ENCODE results near the gene CNTNAP1.
"Not testable (repeated sequence)": the region's sequence is repeated elsewhere in the genome, so short reads cannot be mapped to it uniquely, and the experiment has no call there.

Gene CNTNAP1

DNA sequence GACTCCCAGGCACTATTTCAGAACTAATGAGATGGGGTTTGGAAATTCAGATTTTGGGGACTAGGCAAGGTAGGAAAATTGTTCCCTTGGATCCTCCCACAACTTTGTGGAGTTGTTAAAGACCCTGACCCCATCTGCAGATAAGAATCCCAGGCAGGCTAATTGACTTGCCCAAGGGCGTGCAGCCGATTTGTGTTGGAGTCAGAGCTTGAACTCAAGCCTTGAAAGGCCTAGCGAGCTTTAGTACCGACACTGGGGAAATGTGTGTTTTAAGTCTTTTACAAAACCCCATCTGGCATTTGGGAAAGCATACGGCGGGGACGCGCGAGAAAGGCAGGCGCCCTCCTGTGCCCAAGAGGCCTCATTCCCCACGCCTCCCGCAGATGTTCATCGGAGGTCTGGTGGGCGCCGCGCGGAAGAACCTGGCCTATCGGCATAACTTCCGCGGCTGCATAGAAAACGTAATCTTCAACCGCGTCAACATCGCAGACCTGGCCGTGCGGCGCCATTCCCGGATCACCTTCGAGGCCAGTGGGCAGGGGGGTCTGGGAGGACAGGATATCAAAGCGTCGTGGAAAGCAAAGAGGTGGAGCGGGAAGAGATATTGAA lies 4.3 kb downstream of the CNTNAP1 start:
- peak; percentile 14 to 65 for DNase-seq

DNA sequence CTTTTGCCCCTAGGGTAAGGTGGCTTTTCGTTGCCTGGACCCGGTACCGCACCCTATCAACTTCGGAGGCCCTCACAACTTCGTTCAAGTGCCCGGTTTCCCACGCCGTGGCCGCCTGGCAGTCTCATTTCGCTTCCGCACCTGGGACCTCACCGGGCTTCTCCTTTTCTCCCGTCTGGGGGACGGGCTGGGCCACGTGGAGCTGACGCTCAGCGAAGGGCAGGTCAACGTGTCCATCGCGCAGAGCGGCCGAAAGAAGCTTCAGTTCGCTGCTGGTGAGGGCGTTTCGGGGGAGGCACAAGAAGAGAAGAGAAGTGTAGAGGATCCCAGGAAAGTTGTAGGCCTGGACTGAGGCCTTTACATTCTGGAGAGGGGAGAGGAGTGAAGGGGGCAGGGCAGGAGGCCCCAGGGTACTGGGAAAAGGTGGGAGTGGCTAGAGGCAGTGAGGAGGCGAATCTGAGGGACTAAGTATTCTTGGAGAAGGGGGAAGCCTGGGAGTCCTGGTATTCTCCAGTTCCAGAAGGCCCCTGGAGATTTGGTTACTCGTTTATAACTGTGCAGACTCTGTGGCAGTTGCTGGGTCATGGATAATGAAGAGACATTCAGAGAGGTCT lies 5.5 kb downstream of the CNTNAP1 start:
- no peak for DNase-seq

DNA sequence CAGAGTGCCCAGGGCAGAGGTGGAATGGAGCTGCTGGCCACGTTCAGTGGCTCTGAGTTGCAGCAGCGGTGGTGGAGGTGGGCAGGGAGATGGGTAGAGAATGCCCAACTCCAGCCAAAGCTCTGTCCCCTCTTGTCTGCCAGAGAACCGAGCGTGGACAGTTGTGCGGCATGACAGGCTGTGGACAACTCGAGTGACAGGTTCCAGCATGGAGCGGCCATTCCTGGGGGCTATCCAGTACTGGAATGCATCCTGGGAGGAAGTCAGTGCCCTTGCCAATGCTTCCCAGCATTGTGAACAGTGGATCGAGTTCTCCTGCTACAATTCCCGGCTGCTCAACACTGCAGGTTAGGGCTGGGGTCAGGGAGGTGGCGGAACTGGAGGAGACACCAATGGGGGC lies 8.3 kb downstream of the CNTNAP1 start:
- no peak for DNase-seq

DNA sequence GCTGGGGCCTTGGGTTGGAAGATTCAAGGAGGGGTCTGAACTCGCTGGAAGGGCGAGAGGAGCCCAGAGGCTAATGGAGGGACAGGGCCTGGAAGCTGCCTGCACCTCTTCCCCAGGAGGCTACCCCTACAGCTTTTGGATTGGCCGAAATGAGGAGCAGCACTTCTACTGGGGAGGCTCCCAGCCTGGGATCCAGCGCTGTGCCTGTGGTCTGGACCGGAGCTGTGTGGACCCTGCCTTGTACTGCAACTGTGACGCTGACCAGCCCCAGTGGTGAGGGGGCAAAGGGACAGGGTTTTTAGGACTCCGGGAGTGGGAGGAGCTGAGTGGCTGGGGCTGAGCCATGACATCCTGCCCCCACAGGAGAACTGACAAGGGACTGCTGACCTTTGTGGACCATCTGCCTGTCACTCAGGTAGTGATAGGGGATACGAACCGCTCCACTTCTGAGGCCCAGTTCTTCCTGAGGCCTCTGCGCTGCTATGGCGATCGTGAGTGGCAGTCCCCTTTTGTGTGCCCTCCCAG lies 8.8 kb downstream of the CNTNAP1 start:
- DNase-seq = no peak

DNA sequence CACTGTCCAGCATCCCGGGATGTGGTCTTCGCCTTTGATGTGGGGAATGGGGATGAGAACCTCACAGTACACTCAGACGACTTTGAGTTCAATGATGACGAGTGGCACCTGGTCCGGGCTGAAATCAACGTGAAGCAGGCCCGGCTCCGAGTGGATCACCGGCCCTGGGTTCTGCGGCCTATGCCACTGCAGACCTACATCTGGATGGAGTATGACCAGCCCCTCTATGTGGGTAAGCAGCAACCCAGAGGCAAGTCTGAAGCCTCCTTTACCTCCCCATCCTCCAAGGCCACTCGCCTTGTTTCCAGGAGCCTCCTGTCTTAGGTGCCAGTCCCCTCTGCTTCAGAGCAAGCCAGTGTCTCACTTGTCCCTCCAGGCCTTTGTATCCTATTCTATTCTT lies 10.2 kb downstream of the CNTNAP1 start:
- DNase-seq = no peak

DNA sequence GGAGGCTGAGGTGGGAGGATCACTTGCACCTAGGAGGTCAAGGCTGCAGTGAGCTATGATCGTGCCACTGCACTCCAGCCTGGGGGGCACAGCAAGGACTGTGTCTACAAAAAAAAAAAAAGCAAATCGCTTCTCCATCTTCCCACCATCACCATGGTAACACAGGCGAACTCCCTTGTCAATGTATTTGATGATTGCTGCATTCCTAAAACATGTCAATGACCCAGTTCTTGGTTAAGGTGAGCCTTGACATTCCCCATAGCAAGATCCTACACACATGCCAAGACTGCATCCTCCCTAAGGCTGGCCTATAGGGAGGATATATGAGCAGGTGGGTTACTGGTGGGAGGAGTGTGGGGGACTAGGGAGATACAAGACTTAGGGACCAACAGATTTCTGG lies 12.2 kb downstream of the CNTNAP1 start:
- DNase-seq = no peak

DNA sequence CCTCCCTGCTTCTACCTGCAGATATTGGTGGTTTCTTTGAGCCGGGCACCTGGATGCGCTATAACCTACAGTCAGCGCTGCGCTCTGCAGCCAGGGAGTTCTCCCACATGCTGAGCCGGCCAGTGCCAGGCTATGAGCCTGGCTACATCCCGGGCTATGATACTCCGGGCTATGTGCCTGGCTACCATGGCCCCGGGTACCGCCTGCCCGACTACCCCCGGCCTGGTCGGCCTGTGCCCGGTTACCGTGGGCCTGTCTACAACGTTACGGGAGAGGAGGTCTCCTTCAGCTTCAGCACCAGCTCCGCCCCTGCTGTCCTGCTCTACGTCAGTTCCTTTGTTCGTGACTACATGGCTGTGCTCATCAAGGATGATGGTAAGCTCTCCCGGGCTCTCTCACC lies 13.2 kb downstream of the CNTNAP1 start:
- DNase-seq = no peak

DNA sequence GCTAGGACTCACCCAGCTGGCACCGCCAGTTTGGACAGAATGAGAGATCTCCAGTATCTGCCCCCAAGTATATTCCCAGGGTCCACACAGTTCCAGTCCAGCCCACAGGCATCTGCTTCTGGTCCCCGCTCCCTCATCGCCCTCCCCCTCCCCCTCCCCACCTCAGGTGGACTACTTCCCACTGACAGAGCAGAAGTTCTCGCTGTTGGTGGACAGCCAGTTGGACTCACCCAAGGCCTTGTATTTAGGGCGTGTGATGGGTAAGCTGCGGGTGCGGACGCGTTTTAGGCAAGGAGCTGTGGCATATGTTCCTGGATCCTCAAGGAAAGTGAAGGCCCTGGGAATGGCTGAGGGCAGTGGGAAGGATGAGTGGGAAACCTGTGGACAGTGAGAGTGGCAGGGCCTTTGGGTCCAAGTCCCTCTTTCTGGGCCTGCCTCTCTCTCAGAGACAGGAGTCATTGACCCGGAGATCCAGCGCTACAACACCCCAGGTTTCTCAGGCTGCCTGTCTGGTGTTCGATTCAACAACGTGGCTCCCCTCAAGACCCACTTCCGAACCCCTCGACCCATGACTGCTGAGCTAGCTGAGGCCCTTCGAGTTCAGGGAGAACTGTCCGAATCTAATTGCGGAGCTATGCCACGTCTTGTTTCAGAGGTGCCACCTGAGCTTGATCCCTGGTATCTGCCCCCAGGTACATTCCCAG lies 14.9 kb downstream of the CNTNAP1 start:
- no peak for DNase-seq

DNA sequence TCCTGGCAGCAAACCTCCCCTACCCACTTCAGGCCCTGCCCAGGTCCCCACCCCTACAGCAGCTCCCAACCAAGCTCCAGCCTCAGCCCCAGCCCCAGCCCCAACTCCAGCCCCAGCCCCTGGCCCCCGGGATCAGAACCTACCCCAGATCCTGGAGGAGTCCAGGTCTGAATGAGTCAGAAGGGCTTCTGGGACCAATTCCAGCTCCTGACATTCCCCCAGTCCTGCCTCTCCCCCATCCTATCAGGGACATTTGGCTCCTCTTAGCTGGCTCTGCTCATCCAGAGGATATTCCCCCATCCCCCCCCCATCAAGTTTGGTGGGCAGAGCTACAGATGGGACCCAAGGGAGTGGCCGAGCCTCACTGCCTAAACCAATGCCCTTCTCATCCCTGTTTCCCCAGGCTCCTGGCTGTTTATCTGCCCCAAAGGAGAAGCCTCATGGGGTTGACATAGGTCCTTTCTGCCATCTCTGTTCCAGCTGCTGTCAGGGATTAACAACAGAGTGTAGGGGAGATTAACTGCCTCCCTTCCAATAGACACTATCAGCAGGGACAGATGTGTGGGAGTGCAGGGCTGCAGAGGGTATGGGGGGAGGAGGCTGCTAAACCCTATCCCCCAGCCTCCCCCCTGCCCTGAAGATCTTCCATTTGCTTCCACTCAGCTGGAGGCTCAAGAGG lies 16.5 kb downstream of the CNTNAP1 start:
- DNase-seq = peak; percentile 95 to 97

DNA sequence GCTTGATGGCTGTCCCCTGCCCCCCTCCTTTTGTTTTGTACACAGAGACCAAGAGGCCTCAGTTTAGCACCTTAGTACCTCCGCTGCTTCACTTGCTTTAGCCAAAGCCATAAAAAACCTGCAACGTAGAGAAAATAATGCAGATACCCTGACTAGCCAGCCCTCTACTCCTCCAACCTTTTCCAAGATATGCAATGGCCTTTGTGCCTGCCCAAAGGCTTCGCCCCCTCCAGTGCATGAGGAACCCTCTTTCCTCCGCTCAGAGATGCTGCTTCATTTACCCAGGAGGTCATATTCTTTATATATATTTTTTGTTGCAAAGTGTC lies 17.0 kb downstream of the CNTNAP1 start:
- no peak for DNase-seq

DNA sequence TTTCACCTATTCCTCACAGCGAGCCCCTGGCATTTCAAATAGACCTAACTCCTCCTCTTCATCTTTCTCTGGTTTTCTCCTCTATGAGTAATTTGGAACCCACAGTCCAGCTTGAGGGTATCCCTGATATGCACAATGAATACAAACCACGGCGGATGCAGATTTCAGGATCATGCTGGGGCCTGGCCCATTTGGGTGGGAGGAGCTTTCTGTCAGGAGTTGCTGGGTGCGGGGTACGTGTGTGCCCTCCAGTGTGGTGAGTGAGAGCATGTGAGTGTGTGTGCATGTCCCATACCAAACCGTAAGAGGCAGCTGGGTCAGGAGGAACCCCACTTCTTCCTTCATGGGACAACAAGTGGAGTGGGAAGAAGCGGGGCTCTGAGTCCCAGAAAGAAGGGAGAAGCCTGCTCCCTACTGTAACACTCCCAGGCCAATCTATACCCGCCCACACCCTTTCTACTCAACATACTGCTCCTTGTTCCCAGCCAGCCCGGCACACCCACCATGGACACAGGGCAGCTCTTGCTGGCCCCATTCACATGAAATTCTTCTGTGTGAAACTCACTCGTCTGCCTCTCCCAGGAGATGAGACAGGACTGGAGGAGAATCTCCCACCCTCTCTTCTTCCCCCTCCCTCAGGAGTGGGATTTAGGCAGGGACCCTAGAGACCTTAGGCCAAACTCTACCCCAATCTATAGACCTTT lies 18.4 kb downstream of the CNTNAP1 start:
- DNase-seq = no peak

DNA sequence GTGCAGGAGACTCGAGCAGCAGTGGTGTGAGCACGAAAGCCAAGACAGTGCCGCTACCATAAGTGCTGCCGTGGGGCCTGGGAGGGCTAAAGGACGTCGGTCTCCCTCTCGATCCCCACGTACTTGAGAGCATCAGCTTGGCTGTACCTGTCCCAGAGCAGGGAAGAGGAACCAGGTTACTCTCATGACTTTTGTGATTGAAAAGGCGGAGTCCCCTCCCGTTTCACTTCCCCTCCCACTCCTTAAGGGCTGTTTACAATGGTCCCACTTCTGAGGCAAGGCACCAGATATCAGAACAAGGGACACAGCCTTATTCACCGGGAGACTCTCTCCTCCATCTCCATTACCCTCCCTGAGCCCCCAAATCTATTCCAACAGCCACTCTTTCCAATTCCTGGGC lies 20.1 kb downstream of the CNTNAP1 start:
- no peak for DNase-seq

DNA sequence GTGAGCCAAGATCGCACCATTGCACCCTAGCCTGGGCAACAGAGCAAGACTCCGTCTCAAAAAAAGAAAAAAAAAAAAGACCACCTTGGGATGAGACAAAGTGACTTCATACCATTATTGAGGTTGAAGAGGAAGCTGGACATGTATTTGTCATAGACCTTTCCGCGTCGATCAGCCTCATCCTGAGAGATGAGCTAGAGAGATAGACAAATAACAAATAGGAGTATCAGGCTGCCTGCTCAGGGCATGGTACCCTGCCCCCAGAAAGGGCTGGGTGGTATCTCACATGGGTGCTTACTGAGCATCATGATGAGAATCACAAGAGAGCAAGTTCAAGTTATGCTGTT lies 22.1 kb downstream of the CNTNAP1 start:
- DNase-seq = no peak

DNA sequence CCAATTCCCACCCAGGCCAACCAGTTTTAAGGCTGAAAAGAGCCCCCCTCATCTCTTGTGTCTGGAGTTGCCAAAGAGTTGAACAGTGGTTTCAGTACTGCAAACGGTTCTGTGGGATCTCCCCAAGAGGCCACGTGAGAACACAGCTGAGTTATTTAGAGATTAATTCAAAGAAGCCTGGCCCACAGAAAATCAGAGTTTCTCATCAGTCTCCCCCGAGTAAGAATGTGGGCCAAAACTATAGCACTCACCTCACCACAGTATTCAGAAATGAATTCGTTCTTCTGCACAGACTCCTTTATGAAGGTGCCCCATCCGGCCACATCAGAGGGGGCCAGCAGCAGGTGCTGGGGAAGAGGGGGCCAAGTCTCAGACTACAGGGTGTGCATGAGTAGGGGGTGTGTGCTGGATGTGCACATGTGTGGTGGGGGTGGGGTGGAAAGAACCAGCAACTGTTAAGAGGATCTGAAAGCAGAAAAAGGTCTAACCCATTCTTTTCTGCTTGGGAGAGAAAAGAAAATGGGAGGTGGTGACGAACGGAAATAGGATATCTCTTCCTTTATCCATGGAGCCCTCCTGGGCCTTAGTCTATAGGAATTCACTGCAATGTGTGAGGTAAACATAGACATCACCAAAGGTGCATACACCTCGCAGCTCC lies 22.6 kb downstream of the CNTNAP1 start:
- no peak for DNase-seq

DNA sequence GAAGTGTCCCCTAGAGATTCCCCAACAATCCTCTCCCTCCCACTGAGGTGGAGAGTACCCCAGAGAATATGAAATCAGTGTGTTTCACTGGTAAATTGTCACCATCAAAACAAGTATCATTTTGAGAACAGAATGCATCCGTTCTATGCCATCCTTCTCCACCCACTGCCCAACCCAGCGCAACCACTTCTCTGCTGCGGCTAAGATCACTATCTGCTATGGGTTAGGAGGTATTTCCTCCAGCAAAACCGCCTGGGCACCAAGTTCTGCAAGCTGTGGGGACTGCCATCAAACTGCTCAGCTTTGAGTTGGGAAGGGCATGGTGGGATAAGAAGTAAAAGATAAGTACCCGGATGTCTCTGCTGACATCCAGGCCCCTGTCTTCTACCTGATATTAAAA lies 24.4 kb downstream of the CNTNAP1 start:
- no peak for DNase-seq

DNA sequence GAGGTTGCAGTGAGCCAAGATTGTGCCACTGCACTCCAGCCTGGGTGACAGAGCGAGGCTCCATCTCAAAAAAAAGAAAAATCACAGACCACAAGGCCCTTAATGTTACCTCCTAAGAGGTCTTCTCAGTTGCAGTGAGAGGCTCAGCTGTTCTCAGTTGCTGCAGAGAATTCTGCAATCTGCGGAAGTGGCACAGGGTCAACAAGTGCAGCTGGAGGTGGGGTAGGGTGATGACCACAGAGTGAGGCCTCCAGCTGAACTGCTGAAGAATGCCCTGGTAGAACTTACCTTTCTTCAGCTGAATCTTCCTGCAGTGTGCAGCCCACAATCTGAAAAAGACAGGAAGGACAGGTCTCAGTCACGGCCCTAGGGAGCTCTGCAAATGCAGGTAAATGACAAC lies 26.3 kb downstream of the CNTNAP1 start:
- no peak for DNase-seq

DNA sequence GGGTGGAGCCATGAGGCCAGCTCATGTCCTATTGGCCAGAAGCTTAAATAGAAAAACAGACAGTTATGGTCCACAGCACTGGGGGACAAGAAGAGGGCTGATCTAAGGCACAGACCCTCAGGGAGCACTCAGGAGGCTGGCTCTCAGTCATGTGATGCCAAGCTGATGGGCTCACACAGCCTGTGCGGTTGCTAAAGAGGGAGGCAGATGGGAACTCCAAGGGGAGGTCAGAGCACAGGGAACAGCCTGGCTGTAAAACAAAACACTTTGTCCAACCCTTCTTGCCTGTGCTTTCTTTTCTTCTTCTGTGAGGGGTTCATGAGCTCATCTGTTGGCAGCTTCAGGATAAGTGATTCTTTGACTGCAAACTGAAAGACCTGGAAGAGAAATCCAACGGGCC lies 27.2 kb downstream of the CNTNAP1 start:
- no peak for DNase-seq

DNA sequence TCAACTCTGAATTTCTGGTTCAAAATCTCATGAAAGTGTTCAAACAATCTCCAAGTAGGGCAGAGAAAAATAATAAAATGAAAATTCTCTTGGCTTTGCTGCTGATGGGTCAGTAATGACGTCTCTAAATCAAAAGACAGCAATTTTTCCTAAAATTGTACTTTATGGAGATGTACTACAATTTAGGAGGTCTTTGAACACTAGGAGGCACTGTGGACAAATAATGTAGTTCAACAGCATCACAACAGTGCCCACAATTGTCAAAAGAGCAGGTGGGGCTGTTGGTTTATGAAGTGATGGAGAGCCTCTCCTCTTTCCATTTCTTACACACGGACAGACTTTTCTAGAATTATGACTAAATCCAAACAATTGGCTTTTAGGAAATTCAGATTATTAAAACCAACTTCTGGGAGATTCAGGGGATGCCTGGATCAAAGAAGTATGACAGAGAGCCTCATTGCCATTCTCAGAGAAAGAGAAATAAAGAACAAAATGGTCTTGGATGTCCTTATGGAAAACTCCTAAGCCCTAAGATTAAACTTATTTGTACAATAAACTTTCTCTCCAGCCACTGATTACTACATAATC lies 38.8 kb downstream of the CNTNAP1 start:
- peak; percentile 60 to 76 for DNase-seq

DNA sequence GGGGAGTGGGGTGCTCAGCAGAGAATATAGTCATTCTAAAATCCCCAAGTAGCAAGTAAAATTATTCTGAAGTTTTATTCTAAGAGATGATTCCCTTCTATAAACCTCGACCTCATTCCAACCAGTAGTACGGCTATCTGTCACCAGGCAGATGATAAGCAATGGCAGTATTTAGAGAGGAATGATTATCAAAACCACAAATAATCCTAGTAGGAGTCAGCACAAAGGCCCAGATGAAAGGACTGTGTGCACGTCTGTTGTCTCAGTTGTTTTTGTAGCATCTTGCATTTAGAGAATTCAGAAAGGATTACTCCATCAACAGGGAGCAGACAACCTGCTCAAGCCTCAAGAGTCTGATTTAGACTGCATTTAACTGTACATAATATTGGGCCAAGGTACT lies 41.3 kb downstream of the CNTNAP1 start:
- no peak for DNase-seq

DNA sequence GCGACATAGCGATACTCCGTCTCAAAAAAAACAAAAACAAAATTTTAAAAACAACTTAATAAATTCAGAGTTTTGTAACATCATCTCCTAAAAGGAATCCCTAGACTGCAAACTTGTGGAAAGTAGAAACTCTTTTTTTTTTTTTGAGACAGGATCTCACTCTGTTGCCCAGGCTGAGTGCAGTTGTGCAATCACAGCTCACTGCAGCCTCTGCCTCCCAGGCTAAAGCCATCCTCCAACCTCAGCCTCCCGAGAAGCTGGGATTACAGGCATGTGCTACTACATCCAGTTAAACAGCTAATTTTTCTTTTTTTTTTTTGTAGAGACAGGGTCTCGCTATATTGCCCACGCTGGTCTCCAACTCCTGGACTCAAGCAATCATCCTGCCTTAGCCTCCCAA lies 42.8 kb downstream of the CNTNAP1 start:
- DNase-seq = no peak

DNA sequence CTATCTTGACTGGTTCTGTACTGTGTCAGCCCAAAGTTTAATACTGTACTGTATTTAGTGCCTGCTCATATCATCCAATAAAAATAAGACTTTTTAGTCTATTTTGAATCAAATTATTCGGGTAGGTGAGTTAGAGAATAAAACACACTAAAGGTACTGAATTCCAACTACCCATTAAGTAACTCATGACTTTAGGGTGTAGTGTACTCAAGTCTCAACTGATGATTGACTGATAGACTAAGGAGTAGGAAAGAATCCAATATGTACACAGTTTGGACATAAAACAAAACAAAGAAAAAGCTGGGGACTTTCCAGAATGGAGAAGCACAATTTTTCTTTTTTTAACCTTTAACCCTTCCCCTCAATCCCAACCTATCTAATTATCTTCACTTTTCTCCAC lies 58.4 kb downstream of the CNTNAP1 start:
- DNase-seq = no peak

DNA sequence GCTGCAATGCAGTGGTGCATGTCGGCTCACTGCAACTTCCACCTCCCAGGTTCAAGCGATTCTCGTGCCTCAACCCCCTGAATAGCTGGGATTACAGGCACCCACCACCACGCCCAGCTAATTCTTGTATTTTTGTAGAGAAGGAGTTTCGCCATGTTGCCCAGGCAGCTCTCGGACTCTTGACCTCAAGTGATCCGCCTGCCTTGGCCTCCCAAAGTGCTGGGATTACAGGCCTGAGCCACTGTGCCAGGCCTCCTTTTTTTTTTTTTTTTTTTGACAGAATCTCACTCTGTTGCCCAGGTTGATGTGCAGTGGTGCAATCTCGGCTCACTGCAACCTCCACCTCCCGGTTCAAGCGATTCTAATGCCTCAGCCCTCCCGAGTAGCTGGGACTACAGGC lies 60.6 kb downstream of the CNTNAP1 start:
- not testable (repeated sequence) for DNase-seq
